Fibroblast of lung (primary cell): ENCODE results near the gene ALDH1L1.

Source experiments
- EZH2 ChIP-seq: IDR thresholded peaks from 2 replicates; pipeline ENCODE4 v1.5.1; 2012; ENCODE audit warnings: low read length, control low read depth, mild to moderate bottlenecking; ENCODE audit errors: missing control alignments
- TF ChIP-seq, protein P1 (sequence below), 2 donors: IDR thresholded peaks in 1 of 2; conservative IDR thresholded peaks in 1 of 2; 1 replicate in 1 of 2; 2 replicates in 1 of 2; pipeline ENCODE4 v1.5.1; 2011 to 2012; ENCODE audit warnings: low read length in 2 of 2, control low read depth in 1 of 2, inconsistent platforms in 1 of 2, low read depth in 1 of 2, mild to moderate bottlenecking in 1 of 2

DNA sequence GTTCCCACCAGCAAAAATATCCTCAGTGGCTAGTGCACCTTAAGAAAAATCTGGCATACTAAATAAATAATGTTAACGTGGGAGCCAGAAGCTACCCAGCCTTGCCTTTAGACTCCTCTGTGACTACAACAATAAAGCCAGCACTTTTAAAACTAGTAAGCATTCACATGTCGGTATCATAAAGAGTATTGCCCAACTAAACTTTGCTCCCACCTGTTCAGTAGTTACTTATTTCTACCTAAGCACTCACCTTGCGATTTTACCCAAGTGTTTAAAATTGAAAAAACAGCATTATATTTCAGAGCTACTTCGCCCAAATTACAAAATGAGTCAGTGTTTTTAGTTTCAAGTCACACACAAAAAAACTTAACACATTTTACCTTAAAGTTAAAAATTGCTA, 12.8 kb downstream of the ALDH1L1 start:
- no peak for TF ChIP-seq EZH2
- TF ChIP-seq, protein P1, sequence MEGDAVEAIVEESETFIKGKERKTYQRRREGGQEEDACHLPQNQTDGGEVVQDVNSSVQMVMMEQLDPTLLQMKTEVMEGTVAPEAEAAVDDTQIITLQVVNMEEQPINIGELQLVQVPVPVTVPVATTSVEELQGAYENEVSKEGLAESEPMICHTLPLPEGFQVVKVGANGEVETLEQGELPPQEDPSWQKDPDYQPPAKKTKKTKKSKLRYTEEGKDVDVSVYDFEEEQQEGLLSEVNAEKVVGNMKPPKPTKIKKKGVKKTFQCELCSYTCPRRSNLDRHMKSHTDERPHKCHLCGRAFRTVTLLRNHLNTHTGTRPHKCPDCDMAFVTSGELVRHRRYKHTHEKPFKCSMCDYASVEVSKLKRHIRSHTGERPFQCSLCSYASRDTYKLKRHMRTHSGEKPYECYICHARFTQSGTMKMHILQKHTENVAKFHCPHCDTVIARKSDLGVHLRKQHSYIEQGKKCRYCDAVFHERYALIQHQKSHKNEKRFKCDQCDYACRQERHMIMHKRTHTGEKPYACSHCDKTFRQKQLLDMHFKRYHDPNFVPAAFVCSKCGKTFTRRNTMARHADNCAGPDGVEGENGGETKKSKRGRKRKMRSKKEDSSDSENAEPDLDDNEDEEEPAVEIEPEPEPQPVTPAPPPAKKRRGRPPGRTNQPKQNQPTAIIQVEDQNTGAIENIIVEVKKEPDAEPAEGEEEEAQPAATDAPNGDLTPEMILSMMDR (conservative IDR thresholded peaks at IDR 0.05 in 1 of 2, IDR thresholded peaks at IDR 0.05 in 1 of 2; ENCODE audit: low read depth in 1 of 2, low read length in 2 of 2) = no peak
